ENCODE data around the gene ACTL10.
"Not testable (repeated sequence)": the region's sequence is repeated elsewhere in the genome, so short reads cannot be mapped to it uniquely, and the experiment has no call there.

Gene ACTL10

DNA sequence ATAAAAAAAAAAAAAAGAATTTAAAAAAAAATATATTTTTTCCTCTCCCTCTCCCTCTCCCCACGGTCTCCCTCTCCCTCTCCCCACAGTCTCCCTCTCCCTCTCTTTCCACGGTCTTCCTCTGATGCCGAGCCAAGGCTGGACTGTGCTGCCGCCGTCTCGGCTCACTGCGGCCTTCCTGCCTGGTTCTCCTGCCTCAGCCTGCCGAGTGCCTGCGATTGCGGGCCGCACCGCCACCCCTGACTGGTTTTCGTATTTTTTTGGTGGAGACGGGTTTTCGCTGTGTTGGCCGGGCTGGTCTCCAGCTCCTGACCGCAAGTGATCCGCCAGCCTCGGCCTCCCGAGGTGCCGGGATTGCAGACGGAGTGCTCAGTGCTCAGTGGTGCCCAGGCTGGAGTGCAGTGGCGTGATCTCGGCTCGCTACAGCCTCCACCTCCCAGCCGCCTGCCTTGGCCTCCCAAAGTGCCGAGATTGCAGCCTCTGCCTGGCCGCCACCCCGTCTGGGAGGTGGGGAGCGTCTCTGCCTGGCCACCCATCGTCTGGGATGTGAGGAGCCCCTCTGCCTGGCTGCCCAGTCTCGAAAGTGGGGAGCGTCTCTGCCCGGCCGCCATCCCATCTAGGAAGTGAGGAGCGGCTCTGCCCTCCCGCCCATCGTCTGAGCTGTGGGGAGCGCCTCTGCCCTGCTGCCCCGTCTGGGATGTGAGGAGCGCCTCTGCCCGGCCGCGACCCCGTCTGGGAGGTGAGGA, 34.1 kb downstream of the ACTL10 start:
- DNase-seq: not testable (repeated sequence)

- no peak for DNase-seq
Measured at GRCh38 chr20:33701629-33702450, 35.1 kb downstream of the ACTL10 start.

DNA sequence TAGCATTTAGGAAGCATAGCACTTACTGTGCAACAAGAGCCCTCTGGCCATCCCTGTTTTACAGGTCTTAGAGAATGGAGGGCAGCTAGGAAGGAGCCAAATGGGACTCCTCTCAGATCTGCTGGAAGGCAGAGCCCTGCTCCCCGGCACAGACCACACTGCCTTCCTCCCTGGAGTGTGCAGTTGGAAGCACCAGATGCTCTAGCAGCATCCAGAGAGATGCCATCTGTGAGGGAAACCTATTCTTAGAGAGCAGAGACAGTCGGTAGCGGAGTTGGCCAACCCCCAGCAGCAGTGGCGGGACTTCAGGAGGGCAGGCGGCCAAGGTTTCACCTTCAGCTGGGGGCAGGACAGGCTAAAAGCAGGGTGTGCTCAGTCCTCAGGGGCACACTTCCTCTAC, 36.1 kb downstream of the ACTL10 start:
- DNase-seq: no peak

GRCh38 chr20:33703498-33704137, 36.9 kb downstream of the ACTL10 start:
- DNase-seq: no peak

DNA sequence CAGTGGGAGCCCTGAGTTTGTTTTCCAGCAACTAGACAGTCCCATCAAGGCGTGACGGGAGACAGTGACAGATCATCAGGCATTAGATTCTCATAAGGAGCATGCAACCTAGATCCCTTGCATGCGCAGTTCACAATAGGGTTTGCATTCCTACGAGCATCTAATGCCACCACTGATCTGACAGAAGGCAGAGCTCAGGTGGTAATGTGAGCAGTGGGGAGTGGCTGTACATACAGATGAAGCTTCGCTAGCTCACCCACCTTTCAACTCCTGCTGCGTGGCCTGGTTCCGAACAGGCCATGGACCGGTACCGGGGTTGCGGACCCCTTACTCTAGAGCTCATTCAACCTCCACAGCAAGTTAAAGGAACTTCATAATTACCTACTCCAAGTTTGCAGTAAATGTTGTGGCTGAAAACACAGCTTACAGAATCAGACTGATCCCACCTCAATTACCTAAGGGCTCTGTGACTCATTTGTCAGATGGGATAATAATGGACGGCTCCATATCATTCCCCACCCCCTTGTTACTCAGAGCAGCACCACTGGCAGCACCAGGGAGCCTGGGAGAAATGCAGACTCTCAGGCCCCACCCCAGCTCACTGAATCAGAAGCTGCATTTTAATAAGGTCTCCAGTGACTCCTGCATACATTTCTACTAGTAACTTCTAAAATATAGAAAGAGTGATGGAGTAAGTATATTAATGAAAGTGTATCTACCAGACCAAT, 37.6 kb downstream of the ACTL10 start:
- no peak for DNase-seq

GRCh38 chr20:33707668-33708067, 40.9 kb downstream of the ACTL10 start:
- no peak for DNase-seq

- no peak for DNase-seq
Measured at GRCh38 chr20:33709398-33709797, 42.7 kb downstream of the ACTL10 start.

DNA sequence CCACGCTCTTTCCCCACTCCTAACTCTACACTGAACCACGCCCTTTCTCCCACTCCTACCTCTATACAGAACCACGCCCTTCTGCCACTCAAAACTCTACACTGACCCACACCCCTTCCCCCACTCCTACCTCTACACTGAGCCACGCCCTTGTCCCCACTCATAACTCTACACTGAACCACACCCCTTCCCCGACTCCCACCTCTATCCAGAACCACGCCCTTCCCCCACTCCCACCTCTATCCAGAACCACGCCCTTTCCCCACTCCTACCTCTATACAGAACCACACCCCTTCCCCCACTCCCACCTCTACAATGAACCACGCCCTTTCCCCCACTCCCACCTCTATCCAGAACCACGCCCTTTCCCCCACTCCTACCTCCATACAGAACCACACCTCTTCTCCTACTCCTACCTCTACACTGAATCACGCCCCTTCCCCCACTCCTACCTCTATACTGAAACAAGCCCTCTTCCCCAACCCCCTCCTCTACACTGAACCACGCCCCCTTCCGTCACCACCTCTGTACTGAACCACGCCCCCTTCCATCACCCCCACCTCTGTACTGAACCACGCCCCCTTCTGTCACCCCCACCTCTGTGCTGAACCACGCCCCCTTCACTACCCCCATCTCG, 43.3 kb downstream of the ACTL10 start:
- DNase-seq: no peak

- DNase-seq: no peak
Measured at GRCh38 chr20:33710681-33711445, 44.1 kb downstream of the ACTL10 start.

DNA sequence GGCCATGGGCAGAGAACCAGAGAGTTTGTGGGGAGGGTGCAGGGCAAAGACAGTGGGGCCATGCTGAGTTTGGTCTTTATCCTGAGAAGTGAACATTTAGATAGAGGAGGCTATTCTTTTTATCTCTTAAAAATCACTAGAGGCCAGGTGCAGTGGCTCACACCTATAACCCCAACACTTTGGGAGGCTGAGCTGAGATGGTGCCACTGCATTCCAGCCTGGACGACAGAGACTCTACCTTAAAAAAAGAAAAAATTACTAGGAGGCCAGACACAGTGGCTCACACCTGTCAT, 44.6 kb downstream of the ACTL10 start:
- DNase-seq: no peak

GRCh38 chr20:33713865-33714367, 47.2 kb downstream of the ACTL10 start:
- DNase-seq: no peak

GRCh38 chr20:33716498-33716897, 49.8 kb downstream of the ACTL10 start:
- no peak for DNase-seq
